Left forelimb (tissue), 1 donor: ENCODE measurements around the gene PRR36.
"Not testable (repeated sequence)": the region's sequence is repeated elsewhere in the genome, so short reads cannot be mapped to it uniquely, and the experiment has no call there.

ENCODE experiments used
- DNase-seq: peaks from one replicate; pipeline ENCODE4 v3.0.0-alpha.2; 2018; ENCODE audit warnings: low spot score

Gene PRR36

GRCh38 chr19:7859831-7860713 is 14.1 kb downstream of the PRR36 start:
- DNase-seq, result peak; percentile 60

GRCh38 chr19:7859087-7859486 is 15.1 kb downstream of the PRR36 start:
- not testable (repeated sequence) for DNase-seq

GRCh38 chr19:7858109-7858770 is 15.9 kb downstream of the PRR36 start:
- DNase-seq, result peak; percentile 62

DNA sequence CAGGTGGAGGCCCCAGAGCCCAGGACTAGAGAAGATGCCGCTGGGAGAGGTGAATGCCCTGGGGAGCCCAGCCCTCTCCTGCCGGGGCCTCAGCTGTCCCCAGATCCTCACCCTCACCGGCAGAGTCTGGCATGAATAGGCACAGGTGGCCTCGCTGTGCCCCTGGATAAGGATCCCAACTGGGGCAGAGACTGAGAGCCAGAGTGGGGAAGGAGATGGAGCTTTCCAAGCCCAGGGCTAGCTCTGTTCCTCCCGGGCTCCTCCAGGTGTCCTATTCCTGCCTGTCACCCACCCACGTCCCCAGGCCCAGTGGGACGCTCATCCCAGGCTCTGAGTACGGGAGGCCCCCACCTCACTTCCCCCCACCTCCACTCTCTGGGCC is 16.5 kb downstream of the PRR36 start:
- peak; percentile 45 for DNase-seq

DNA sequence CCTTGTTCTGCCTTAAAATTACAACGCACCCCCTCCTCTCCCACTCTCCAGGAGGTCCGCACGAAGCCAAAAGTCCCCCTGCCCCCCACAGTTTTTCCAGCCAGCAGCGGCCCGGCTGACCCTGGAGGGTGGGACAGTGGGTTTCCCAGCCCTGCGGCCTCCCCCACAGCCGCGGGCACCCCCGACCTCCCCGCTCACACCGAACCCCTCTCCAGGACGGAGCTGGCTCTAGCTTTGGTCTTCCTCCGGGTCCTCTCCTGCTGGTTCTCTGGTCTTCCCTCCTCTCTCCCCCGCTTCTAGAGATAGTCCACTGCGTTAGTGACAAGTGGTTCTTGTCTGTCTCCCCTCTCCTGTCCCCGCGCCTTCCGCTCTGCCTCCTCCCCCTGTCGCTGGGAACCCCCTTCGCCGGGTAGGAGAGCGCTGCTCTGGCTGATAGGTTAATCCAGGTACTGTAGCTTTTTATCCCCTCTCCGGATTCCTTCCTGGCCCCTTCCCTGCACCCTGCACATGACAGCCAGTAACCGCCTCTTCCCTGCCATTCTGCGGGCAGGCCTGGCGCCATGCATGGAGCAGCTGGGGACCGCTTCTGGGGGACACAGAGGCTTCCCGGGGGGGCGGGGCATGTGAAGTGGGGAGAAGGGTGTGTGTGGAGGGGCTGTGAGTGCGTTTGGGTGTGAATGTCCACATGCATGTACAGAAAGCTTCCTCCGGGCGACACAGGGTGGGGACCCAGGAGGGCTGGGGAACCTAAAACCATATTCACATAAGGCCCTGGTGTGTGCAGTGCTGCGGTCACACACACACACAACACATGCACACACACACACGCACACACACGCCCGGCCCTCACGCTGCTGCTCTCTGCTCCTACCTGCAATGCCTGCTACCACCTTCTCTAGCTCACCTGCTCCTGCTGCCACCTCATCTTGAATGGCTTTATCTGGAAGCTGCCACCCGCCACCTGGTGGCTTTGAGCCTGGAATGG is 17.2 kb downstream of the PRR36 start:
- peak; percentile 60 for DNase-seq

DNA sequence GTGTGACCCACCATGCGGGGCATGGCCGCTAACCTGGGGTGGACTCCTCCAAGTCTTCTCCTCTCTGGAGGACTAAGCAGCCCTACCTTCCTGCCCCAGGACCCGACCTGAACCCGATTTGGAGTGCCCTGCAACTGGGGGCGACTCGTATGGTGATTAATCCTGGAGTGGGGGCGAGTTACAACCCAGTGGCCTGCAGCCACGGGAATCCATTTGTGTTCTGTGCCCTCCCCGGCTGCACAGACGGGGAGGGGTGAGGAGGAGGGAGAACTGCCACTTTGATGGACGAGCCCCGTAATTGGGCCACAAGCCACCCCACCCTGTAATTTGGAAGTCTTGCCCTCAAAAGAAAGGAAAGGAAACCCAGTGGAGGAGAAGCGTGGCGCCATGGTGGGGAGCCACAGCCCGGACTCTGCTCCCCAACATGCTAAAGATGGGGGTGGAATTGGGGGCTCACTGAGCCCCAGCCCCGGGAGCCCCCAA is 18.0 kb downstream of the PRR36 start:
- peak; percentile 63 for DNase-seq

GRCh38 chr19:7855426-7856108 is 18.6 kb downstream of the PRR36 start:
- DNase-seq, result no peak

DNA sequence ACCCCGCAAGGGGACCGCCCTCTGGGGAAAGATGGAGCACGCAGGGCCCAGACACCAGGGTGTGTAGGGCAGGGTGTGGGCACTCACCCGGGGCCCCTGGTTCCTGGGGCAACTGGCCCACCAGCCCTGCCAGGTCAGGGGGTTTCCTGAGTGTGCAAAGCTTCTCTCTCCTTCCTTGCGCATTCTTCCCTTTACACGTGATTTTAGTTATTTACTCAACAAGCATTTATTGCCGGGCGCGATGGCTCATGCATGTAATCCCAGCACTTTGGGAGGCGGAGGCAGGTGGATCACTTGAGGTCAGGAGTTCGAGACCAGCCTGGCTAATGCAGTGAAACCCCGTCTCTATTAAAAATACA is 20.4 kb downstream of the PRR36 start:
- DNase-seq, result no peak

GRCh38 chr19:7852851-7853769 is 21.1 kb downstream of the PRR36 start:
- DNase-seq, result peak; percentile 85

DNA sequence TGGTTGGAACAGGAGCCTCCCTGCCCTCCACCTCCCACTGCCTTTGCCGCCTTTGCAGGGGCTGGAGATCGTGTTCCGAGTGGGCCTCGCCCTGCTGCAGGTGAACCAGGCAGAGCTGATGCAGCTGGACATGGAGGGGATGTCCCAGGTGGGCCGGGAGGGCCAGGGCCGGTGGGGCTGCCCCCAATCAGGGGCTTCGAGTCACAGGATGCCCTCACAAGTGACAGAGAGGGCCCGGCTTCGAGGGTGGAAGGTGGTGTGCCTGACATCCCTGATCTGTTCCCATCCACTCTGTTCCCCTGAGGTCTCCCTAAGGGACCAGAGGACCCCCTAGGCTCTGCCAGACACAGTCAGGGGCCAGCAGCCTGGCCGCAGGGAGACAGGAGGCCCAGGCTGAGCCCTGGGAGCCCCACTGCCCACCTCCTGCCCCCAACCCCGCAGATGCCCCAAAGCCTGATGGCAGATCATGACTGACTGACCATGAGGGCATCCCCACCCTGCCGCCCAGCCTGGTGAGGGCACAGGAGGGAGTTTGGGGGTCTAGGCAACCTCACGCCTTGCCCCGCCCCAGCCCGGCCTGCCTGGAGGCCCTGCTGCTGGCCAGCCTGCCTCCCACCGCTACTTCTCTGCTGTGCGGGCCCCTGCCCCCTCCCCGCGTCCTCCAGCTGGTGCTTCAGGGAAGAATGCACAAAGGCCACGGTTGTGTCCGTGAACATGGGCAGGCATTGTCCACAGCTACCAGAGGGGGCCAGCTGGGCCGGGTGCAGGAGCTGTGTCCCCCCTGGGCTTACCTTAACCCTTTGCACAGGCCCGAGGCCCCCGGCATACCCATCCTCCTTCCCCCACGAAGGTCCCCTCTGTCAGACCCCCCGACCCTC is 22.3 kb downstream of the PRR36 start:
- DNase-seq, result no peak

DNA sequence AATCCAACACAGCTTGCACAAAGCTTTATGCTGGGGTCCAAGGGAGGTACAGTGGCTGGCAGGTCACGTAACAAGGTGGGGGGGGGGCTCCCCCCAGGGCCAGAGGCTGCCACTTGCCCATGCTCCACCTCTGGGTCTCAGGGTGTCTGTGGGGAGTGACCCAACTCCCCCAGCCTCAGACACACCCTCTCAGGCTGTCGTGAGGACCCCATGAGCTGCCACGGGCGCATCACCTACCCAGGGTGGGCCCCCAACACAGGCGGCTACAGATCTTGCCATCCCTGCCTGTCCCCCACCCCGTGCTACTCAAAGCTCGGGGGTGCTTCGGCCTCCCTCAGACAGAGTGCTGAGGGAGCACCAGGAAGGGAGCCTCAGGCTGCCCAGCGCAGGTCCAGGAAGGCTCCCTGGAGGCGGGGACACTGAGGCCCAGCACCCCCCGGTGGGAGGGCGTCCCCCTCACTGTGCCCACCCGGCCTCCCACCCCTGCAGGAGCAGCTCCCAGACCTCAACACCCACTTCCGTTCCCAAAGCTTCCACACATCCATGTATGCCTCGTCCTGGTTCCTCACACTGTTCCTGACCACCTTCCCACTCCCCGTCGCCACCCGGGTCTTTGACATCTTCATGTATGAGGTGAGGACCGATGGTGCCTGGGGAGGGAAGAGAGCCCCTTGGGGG is 23.1 kb downstream of the PRR36 start:
- DNase-seq, result peak; percentile 58

DNA sequence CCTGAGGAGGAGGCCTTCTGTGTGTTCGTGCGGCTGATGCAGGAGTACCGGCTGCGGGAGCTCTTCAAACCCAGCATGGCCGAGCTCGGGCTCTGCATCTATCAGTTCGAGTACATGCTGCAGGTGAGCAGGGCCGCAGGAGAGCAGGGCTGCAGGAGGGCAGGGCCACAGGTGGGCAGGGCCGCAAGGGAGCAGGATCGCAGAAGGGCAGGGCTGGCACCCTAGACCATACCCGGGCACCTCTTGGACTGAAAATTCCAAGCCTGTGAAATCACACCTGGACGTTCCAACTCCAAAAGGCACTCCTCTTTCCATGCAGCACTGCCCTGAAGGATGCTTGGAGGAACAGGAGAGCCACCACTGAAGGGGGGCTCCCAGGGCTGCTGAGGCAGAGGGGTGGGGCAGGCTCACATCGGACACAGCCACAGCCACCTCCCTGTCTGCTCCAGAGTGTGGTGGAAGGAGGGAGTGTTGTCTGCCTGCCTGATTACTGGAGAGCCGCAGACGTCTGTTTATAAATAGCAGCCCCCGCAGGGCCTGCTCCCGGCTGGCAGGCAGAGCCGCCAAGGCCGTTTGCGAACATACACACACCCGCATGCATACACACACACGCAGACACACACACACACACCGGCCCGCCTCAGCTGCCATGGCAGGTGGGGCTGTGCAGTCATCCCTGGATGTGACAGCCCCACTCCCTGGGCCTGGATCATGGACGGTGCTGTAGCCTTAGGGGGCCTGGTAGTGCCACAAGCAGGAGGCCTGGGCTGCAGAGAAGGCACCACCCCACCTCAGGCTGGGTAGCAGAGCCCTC is 24.0 kb downstream of the PRR36 start:
- peak; percentile 68 for DNase-seq

GRCh38 chr19:7849631-7849999 is 24.6 kb downstream of the PRR36 start:
- no peak for DNase-seq

- DNase-seq, result peak; percentile 66
These were observed 25.3 kb downstream of the PRR36 start for GRCh38 chr19:7848779-7849457.

GRCh38 chr19:7847664-7848063 is 26.5 kb downstream of the PRR36 start:
- no peak for DNase-seq

DNA sequence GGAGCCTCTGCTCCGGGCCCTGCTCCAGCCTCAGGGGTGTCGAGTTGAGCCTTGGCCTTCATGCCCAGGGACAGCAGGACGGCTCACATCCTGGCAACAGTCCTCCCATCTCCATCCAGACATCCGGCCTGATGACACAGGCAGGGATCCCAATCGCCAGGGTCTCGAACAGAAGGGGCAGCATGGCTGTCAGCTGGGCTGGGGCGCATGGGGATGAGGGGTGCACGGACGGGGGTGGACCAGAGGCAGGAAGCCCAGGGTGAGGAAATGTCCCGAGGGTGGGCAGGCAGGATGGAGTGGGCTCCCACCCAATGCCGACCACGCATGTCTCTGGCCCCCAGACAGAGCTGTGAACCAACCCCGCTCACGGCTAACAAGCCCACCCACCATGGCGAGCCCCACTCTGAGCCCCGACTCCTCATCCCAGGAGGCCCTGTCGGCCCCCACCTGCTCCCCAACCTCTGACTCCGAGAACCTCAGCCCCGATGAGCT is 28.0 kb downstream of the PRR36 start:
- peak; percentile 62 for DNase-seq
